Naive thymus-derived CD4-positive, alpha-beta T cell (primary cell): ENCODE results near the gene FOLR1. TPM values are rescaled to one million over a fixed set of nuclear protein-coding genes. Genes with fewer than 3 reads are reported as not detected.
"Not testable (repeated sequence)": the region's sequence is repeated elsewhere in the genome, so short reads cannot be mapped to it uniquely, and the experiment has no call there.

Source experiments
- ATAC-seq: fragments of 150-1000 bp; cut with Tn5 transposase; 2 replicates; pipeline ENCODE4 v1.10.0; 2021; ENCODE audit warnings: mild to moderate bottlenecking, moderate library complexity
- CTCF ChIA-PET: fragments of 350-600 bp; sonication (Branson Sonifier 250); formaldehyde crosslinking; loops from one replicate; lab custom pipeline; 2021; ENCODE audit warnings: antibody characterized with exemption; lab: Charles Lee
- POLR2A ChIA-PET: fragments of 350-600 bp; sonication (Branson Sonifier 250); formaldehyde crosslinking; loops from one replicate; lab custom pipeline; 2021; ENCODE audit warnings: antibody characterized with exemption, inconsistent platforms; lab: Charles Lee
- DNase-seq, 9 donors: peaks; one replicate each; pipeline versions ENCODE4 v3.0.0 to v3.0.0-alpha.2; 2020 to 2022; ENCODE audit warnings: mixed read lengths in 1 of 9
- H3K27ac ChIP-seq: one replicate; pipeline ENCODE4 v1.7.0; 2013; ENCODE audit warnings: mild to moderate bottlenecking, low read depth, low read length, moderate library complexity
- H3K27me3 ChIP-seq, 2 donors: one replicate each; pipeline ENCODE4 v1.7.0; 2013; ENCODE audit warnings: low read length in 2 of 2, mild to moderate bottlenecking in 2 of 2, moderate library complexity in 2 of 2; ENCODE audit not compliant: control insufficient read depth in 2 of 2, insufficient read depth in 2 of 2
- H3K36me3 ChIP-seq, 3 experiments: 1 replicate in 2 of 3; 2 replicates in 1 of 3; pipeline ENCODE4 v1.7.0; 2013; ENCODE audit warnings: low read length in 3 of 3, mild to moderate bottlenecking in 3 of 3, moderate library complexity in 1 of 3; ENCODE audit not compliant: insufficient read depth in 3 of 3, control insufficient read depth in 2 of 3
- H3K4me1 ChIP-seq, 2 donors: one replicate each; pipeline ENCODE4 v1.7.0; 2013; ENCODE audit warnings: low read length in 2 of 2, mild to moderate bottlenecking in 2 of 2, moderate library complexity in 1 of 2; ENCODE audit not compliant: control insufficient read depth in 2 of 2, insufficient read depth in 2 of 2
- H3K4me3 ChIP-seq: 2 replicates; pipeline ENCODE4 v1.7.0; 2013; ENCODE audit warnings: mild to moderate bottlenecking, low read length
- H3K9me3 ChIP-seq, 3 experiments: 1 replicate in 2 of 3; 2 replicates in 1 of 3; pipeline ENCODE4 v1.7.0; 2013; ENCODE audit warnings: low read length in 3 of 3; ENCODE audit not compliant: control insufficient read depth in 2 of 3
- H3K27ac Mint-ChIP-seq, 9 donors: one replicate each; pipeline ENCODE4 v1.8.0; 2020 to 2022; ENCODE audit warnings: mixed read lengths in 9 of 9, mild to moderate bottlenecking in 8 of 9, moderate library complexity in 5 of 9, inconsistent platforms in 2 of 9
- H3K27me3 Mint-ChIP-seq, 5 donors: one replicate each; pipeline ENCODE4 v1.8.0; 2021 to 2022; ENCODE audit warnings: mixed read lengths in 5 of 5, mild to moderate bottlenecking in 1 of 5
- H3K36me3 Mint-ChIP-seq, 5 donors: one replicate each; pipeline ENCODE4 v1.8.0; 2020 to 2022; ENCODE audit warnings: mixed read lengths in 5 of 5, mild to moderate bottlenecking in 3 of 5, inconsistent platforms in 1 of 5
- H3K4me1 Mint-ChIP-seq, 7 donors: one replicate each; pipeline ENCODE4 v1.8.0; 2020 to 2022; ENCODE audit warnings: mixed read lengths in 7 of 7, mild to moderate bottlenecking in 3 of 7, inconsistent platforms in 1 of 7
- H3K4me3 Mint-ChIP-seq, 10 donors: one replicate each; pipeline ENCODE4 v1.8.0; 2020 to 2022; ENCODE audit warnings: mild to moderate bottlenecking in 10 of 10, mixed read lengths in 10 of 10, moderate library complexity in 6 of 10, inconsistent platforms in 2 of 10
- H3K9me3 Mint-ChIP-seq, 11 donors: one replicate each; pipeline ENCODE4 v1.8.0; 2020 to 2022; ENCODE audit warnings: mixed read lengths in 11 of 11, mild to moderate bottlenecking in 4 of 11, inconsistent platforms in 1 of 11, moderate library complexity in 1 of 11
- intact Hi-C, 2 donors: fragments of 100-400 bp; cut with micrococcal nuclease; formaldehyde crosslinking; loops; one replicate each; pipeline ENCODE4 v1.15.1; 2023
- polyA plus RNA-seq, 2 donors: library from polyadenylated mRNA; unstranded; fragments of 300-500 nt; fragmentation: Illumina TruSeq; gene quantifications; one replicate each; pipeline ENCODE4 v1.2.3, GENCODE V29; 2021
- total RNA-seq, 6 experiments: library from RNA in 5 of 6; stranded (reverse) in 5 of 6; gene quantifications; 1 replicate in 5 of 6; 2 replicates in 1 of 6; pipeline ENCODE4 v1.2.3 and lab custom pipeline; 2021 to 2026

Gene FOLR1
- total and polyA plus RNA-seq, 7 experiments from 2014 or later, result not detected

DNA sequence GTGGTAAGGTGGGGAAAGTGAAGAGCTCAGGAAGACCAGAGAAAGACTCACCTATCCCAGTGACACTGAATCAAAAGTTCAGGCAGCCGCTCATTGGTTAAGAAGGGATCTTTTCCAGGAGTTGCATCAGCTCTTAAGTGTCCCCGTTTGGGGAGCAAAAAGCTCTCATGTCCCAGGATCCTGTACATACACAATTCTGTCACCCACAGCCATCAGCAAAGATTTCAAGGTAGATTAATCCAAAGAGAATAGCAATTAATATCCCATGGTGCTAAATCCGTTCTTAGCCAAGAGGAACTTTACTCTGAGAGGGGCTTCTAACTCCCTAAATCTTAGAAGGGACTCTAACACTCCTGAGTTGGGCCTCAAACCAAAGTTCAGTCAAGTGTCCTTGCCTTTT is 37.1 kb upstream of the FOLR1 start:
- ChIA-PET CTCF (interaction anchor here (2.6 kb wide), 1 partner anchor 10 kb away, joined by 12 read pairs; no protein-coding TSS in a partner anchor), POLR2A (no interaction called here)
- ATAC-seq (no peak), DNase-seq (no peak)
- Mint-ChIP-seq H3K36me3 (no peaks in the 10 kb centered on the region), H3K27me3 (peaks cover 5 to 25% (median 14%) of the 10 kb centered on the region in 5 donors), H3K4me1 (no peaks in the 10 kb centered on the region), H3K9me3 (no peaks in the 10 kb centered on the region), H3K27ac (no peak overlapping the region), H3K4me3 (no peak overlapping the region)
- H3K27me3 ChIP-seq, result no peaks in the 10 kb centered on the region
- no peaks in the 10 kb centered on the region for H3K36me3 ChIP-seq
- no peaks in the 10 kb centered on the region for H3K4me1 ChIP-seq
- no peak overlapping the region for H3K27ac ChIP-seq
- H3K9me3 ChIP-seq, result no peaks in the 10 kb centered on the region
- H3K4me3 ChIP-seq, result no peak overlapping the region
- intact Hi-C loops, result no loop called here

DNA sequence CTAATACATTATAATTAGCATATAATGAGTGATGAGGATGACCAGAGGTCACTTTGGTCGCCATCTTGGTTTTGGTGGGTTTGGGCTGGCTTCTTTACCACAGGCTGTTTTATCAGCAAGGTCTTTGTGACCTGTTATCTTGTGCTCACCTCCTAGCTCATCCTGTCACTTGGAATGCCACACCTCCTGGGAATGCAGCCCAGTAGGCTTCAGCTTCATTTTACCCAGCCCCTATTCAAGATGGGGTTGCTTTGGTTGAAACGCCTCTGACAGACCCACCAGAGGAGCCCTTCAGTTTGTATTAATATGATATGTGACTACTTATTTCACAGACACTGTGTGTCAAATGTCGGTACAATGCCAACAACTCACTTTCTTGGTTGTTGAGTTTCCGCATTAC is 36.2 kb upstream of the FOLR1 start:
- H3K36me3 Mint-ChIP-seq, result no peaks in the 10 kb centered on the region
- H3K27ac ChIP-seq, result no peak overlapping the region
- H3K36me3 ChIP-seq, result no peaks in the 10 kb centered on the region
- CTCF ChIA-PET, result interaction anchor here (2.6 kb wide), 1 partner anchor 11 kb away, joined by 12 read pairs; no protein-coding TSS in a partner anchor
- H3K4me1 ChIP-seq, result no peaks in the 10 kb centered on the region
- no peak overlapping the region for H3K4me3 Mint-ChIP-seq
- no peak overlapping the region for H3K4me3 ChIP-seq
- H3K27me3 Mint-ChIP-seq, result peaks cover 6 to 26% (median 15%) of the 10 kb centered on the region in 5 donors
- POLR2A ChIA-PET, result no interaction called here
- no peaks in the 10 kb centered on the region for H3K9me3 ChIP-seq
- H3K4me1 Mint-ChIP-seq, result no peaks in the 10 kb centered on the region
- ATAC-seq, result no peak
- no peak overlapping the region for H3K27ac Mint-ChIP-seq
- intact Hi-C loops, result no loop called here
- H3K27me3 ChIP-seq, result no peaks in the 10 kb centered on the region
- H3K9me3 Mint-ChIP-seq, result no peaks in the 10 kb centered on the region
- no peak for DNase-seq

DNA sequence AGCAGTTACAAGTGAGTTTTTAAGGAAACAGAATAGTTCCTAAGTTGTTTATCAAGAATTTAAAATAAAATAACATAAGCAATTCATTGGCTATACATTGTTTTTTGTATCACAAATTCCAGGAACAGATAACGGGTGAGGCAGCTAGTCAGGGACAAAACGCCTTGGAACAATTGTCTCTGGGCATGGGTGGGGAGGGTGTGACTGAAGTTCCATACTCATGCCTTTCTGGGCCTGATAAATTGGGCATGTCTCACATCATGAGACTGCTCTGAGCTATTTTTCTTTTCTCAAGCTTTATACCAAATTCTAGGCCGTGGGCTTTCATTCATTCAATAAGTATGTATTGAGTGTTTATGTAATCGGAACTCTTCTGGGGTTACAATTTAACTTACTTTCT is 34.8 kb upstream of the FOLR1 start:
- no peaks in the 10 kb centered on the region for H3K4me1 ChIP-seq
- H3K36me3 ChIP-seq, result no peaks in the 10 kb centered on the region
- no peak overlapping the region for H3K27ac ChIP-seq
- intact Hi-C loops, result no loop called here
- H3K27me3 Mint-ChIP-seq, result peaks cover 13 to 28% (median 15%) of the 10 kb centered on the region in 5 donors
- no peaks in the 10 kb centered on the region for H3K9me3 Mint-ChIP-seq
- no peak for ATAC-seq
- ChIA-PET POLR2A (interaction anchor here (0.6 kb wide), 2 partner anchors 14 to 66 kb away, joined by 3 read pairs; no protein-coding TSS in a partner anchor), CTCF (no interaction called here)
- H3K9me3 ChIP-seq, result no peaks in the 10 kb centered on the region
- H3K27ac Mint-ChIP-seq, result no peak overlapping the region
- no peaks in the 10 kb centered on the region for H3K27me3 ChIP-seq
- H3K4me3 ChIP-seq, result no peak overlapping the region
- no peaks in the 10 kb centered on the region for H3K36me3 Mint-ChIP-seq
- no peak overlapping the region for H3K4me3 Mint-ChIP-seq
- no peaks in the 10 kb centered on the region for H3K4me1 Mint-ChIP-seq
- no peak for DNase-seq

DNA sequence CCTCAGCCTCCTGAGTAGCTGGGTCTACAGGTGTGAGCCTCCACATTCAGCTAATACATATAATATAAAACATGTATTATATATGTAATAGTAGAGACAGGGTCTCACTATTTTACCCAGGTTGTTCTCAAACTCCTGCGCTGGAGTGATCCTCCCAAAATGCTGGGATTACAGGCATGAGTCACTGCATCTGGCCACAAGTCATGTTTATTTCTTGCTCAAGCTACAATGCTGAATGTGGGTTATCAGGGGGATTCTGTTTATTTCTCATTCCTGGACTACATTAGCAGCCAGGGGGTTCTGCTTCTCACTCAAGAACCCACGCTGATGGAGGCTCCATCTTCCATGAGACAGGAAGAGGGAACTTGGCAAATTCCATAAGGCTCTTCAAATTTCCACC is 31.6 kb upstream of the FOLR1 start:
- H3K27ac Mint-ChIP-seq, result no peak overlapping the region
- H3K36me3 Mint-ChIP-seq, result no peaks in the 10 kb centered on the region
- H3K27ac ChIP-seq, result no peak overlapping the region
- no peaks in the 10 kb centered on the region for H3K36me3 ChIP-seq
- intact Hi-C loops, result no loop called here
- peaks cover 10 to 34% (median 16%) of the 10 kb centered on the region in 5 donors for H3K27me3 Mint-ChIP-seq
- H3K4me1 ChIP-seq, result no peaks in the 10 kb centered on the region
- ChIA-PET CTCF (interaction anchor here (0.8 to 1.8 kb wide), 4 partner anchors 15 to 1648 kb away, joined by 3 to 5 read pairs (median 4); no protein-coding TSS in a partner anchor), POLR2A (no interaction called here)
- H3K9me3 ChIP-seq, result no peaks in the 10 kb centered on the region
- DNase-seq, result no peak
- no peaks in the 10 kb centered on the region for H3K4me1 Mint-ChIP-seq
- no peak overlapping the region for H3K4me3 ChIP-seq
- no peaks in the 10 kb centered on the region for H3K27me3 ChIP-seq
- H3K4me3 Mint-ChIP-seq, result no peak overlapping the region
- no peak for ATAC-seq
- no peaks in the 10 kb centered on the region for H3K9me3 Mint-ChIP-seq

DNA sequence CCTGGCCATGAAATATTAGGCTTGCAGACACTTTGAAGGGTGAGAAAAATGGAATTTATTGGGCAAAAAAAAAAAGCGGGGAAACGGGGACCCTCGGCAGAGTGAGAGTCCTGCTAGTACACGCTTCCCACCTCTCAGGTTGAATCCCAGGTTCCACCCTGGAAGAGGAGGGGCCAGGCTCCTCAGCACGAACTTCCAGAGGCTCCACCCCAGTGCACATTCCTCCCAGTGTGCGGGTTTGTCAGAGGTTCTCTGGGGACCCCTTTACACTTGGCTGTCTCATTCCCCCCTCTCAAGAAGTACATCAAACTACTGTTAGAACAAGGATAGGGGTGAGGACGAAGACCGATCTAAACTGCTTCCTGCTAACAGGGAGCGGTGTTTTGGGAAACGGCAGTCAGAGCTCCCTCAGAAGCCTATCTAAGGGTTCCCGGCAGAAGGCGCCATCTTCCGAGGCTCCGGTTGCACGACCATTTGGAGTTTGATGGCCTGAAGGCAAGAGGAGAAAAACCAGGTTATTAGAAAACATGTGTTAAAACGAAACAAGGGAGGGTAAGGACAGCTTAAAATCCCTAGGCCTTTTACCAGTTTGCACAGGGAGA is 28.9 kb upstream of the FOLR1 start:
- intact Hi-C loops, result no loop called here
- no peak for ATAC-seq
- DNase-seq, result no peak
- H3K36me3 Mint-ChIP-seq, result no peaks in the 10 kb centered on the region
- ChIA-PET POLR2A (no interaction called here), CTCF (no interaction called here)
- no peak overlapping the region for H3K4me3 Mint-ChIP-seq
- H3K4me1 Mint-ChIP-seq, result no peaks in the 10 kb centered on the region
- no peaks in the 10 kb centered on the region for H3K9me3 Mint-ChIP-seq
- peaks cover 6 to 39% (median 20%) of the 10 kb centered on the region in 5 donors for H3K27me3 Mint-ChIP-seq
- Histone ChIP-seq H3K36me3 (no peaks in the 10 kb centered on the region), H3K27ac (no peak overlapping the region), H3K27me3 (no peaks in the 10 kb centered on the region), H3K4me1 (no peaks in the 10 kb centered on the region), H3K9me3 (no peaks in the 10 kb centered on the region), H3K4me3 (no peak overlapping the region)
- no peak overlapping the region for H3K27ac Mint-ChIP-seq

DNA sequence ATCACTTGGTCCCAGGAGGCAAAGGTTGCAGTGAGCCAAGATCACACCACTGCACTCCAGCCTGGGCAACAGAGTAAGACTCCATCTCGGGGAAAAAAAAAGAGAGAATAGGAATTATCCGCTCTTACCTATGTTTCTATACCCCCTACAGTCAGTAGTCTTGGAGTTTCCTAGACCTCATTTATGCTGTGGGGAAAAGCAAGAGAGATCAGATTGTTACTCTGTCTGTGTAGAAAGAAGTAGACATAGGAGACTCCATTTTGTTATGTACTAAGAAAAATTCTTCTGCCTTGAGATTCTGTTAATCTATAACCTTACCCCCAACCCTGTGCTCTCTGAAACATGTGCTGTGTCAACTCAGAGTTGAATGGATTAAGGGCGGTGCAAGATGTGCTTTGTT is 27.8 kb upstream of the FOLR1 start:
- CTCF ChIA-PET, ATAC-seq, H3K27me3 ChIP-seq, H3K4me3 ChIP-seq, DNase-seq, H3K36me3 ChIP-seq, H3K4me1 ChIP-seq, H3K9me3 Mint-ChIP-seq, H3K36me3 Mint-ChIP-seq, H3K9me3 ChIP-seq, intact Hi-C loops, H3K27ac Mint-ChIP-seq, H3K27ac ChIP-seq, H3K4me3 Mint-ChIP-seq, H3K4me1 Mint-ChIP-seq, POLR2A ChIA-PET: not testable (repeated sequence)
- H3K27me3 Mint-ChIP-seq, result peaks cover 6 to 35% (median 16%) of the 10 kb centered on the region in 5 donors

DNA sequence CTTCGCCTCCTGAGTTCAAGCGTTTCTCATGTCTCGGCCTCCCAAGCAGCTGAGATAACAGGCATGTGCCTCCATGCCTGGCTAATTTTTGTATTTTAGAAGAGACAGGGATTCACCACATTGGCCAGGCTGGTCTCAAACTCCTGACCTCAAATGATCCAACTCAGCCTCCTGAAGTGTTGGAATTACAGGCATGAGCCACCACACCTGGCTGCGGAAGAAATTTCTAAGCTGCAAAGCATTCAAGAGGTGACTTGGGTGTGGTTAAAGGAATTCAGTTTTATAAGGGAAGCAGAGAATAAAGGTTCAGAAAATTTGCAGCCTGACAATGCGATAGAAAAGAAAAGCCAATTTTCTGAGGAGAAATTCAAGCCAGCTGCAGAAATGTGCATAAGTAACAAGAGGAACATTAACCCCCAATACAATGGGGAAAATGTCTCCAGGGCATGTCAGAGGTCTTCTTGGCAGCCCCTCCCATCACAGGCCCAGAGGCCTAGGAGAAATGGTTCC is 22.8 kb upstream of the FOLR1 start:
- CTCF ChIA-PET, H3K4me1 ChIP-seq, H3K9me3 ChIP-seq, H3K36me3 Mint-ChIP-seq, H3K27ac ChIP-seq, DNase-seq, H3K27me3 ChIP-seq, POLR2A ChIA-PET, H3K9me3 Mint-ChIP-seq, intact Hi-C loops, H3K27me3 Mint-ChIP-seq, H3K4me3 ChIP-seq, H3K27ac Mint-ChIP-seq, H3K4me3 Mint-ChIP-seq, ATAC-seq, H3K4me1 Mint-ChIP-seq, H3K36me3 ChIP-seq: not testable (repeated sequence)
